H9 (cell line): ENCODE data around the gene THBS2. TPM values are rescaled to one million over a fixed set of nuclear protein-coding genes. Genes with fewer than 3 reads are reported as not detected.

Experiments
- DNase-seq: peaks from one replicate; pipeline ENCODE4 v3.0.0-alpha.2; 2017
- H2AFZ ChIP-seq: one replicate; pipeline ENCODE4 v1.6.1; 2013; ENCODE audit warnings: mild to moderate bottlenecking, low read length, control low read depth, moderate library complexity
- H2AK5ac ChIP-seq: 2 replicates; pipeline ENCODE4 v1.6.1; 2013; ENCODE audit warnings: low read length, control low read depth, mixed read lengths; ENCODE audit not compliant: insufficient read length
- H2BK120ac ChIP-seq: one replicate; pipeline ENCODE4 v1.6.1; 2013; ENCODE audit warnings: low read depth, mild to moderate bottlenecking, low read length, control low read depth, inconsistent platforms; ENCODE audit not compliant: poor library complexity, severe bottlenecking
- H2BK12ac ChIP-seq: 2 replicates; pipeline ENCODE4 v1.6.1; 2013; ENCODE audit warnings: low read length, control low read depth, mixed read lengths, low read depth; ENCODE audit not compliant: insufficient read length
- H2BK15ac ChIP-seq: 2 replicates; pipeline ENCODE4 v1.6.1; 2013; ENCODE audit warnings: low read depth, low read length, control low read depth
- H2BK20ac ChIP-seq: one replicate; pipeline ENCODE4 v1.6.1; 2013; ENCODE audit warnings: low read depth, mild to moderate bottlenecking, low read length, control low read depth, inconsistent platforms; ENCODE audit not compliant: poor library complexity, severe bottlenecking
- H2BK5ac ChIP-seq: 2 replicates; pipeline ENCODE4 v1.6.1; 2013; ENCODE audit warnings: low read length, control low read depth, mixed read lengths; ENCODE audit not compliant: insufficient read length
- H3K14ac ChIP-seq: 2 replicates; pipeline ENCODE4 v1.6.1; 2013; ENCODE audit warnings: low read length, control low read depth; ENCODE audit not compliant: insufficient read depth
- H3K18ac ChIP-seq: 2 replicates; pipeline ENCODE4 v1.6.1; 2013; ENCODE audit warnings: low read depth, mild to moderate bottlenecking, mixed read lengths, low read length, control low read depth; ENCODE audit not compliant: insufficient read length
- H3K23ac ChIP-seq: 2 replicates; pipeline ENCODE4 v1.6.1; 2013; ENCODE audit warnings: low read length, control low read depth, mixed read lengths, low read depth; ENCODE audit not compliant: insufficient read length
- H3K23me2 ChIP-seq: 2 replicates; pipeline ENCODE4 v1.6.1; 2013; ENCODE audit warnings: low read depth, mild to moderate bottlenecking, mixed read lengths, low read length, control low read depth; ENCODE audit not compliant: insufficient read length, poor library complexity, severe bottlenecking
- H3K27ac ChIP-seq: 2 replicates; pipeline ENCODE4 v1.5.1; 2013; ENCODE audit warnings: low read length, control low read depth, mixed read lengths, low read depth; ENCODE audit not compliant: insufficient read length
- H3K27me3 ChIP-seq: 2 replicates; pipeline ENCODE4 v1.6.1; 2013; ENCODE audit warnings: low read length, control low read depth, inconsistent platforms; ENCODE audit not compliant: insufficient read depth
- H3K4ac ChIP-seq: 2 replicates; pipeline ENCODE4 v1.6.1; 2013; ENCODE audit warnings: low read depth, mild to moderate bottlenecking, control low read depth, inconsistent platforms, low read length, moderate library complexity
- H3K4me1 ChIP-seq: 2 replicates; pipeline ENCODE4 v1.6.1; 2013; ENCODE audit warnings: low read length, control low read depth, inconsistent platforms; ENCODE audit not compliant: insufficient read depth
- H3K4me2 ChIP-seq: 2 replicates; pipeline ENCODE4 v1.6.1; 2013; ENCODE audit warnings: low read length, control low read depth, mixed read lengths; ENCODE audit not compliant: insufficient read length, insufficient read depth
- H3K56ac ChIP-seq: 2 replicates; pipeline ENCODE4 v1.6.1; 2013; ENCODE audit warnings: low read depth, mild to moderate bottlenecking, mixed read lengths, low read length, control low read depth; ENCODE audit not compliant: insufficient read length
- H3K79me1 ChIP-seq: 2 replicates; pipeline ENCODE4 v1.6.1; 2013; ENCODE audit warnings: low read depth, mild to moderate bottlenecking, moderate library complexity, low read length, control low read depth, inconsistent platforms; ENCODE audit not compliant: insufficient read depth, poor library complexity, severe bottlenecking
- H3K79me2 ChIP-seq: 2 replicates; pipeline ENCODE4 v1.6.1; 2013; ENCODE audit warnings: low read length, control low read depth, inconsistent platforms; ENCODE audit not compliant: insufficient read depth
- H3K9ac ChIP-seq: 2 replicates; pipeline ENCODE4 v1.6.1; 2013; ENCODE audit warnings: low read length, control low read depth, mixed read lengths; ENCODE audit not compliant: insufficient read length; ENCODE audit errors: extremely low read depth
- H3K9me3 ChIP-seq: one replicate; pipeline ENCODE4 v1.6.1; 2013; ENCODE audit warnings: low read depth, low read length, inconsistent platforms; ENCODE audit not compliant: control insufficient read depth
- H3T11ph ChIP-seq: one replicate; pipeline ENCODE4 v1.6.1; 2013; ENCODE audit warnings: mild to moderate bottlenecking, low read length, control low read depth, inconsistent platforms
- H4K20me1 ChIP-seq: one replicate; pipeline ENCODE4 v1.6.1; 2013; ENCODE audit not compliant: control insufficient read depth, insufficient read length, insufficient read depth
- H4K5ac ChIP-seq: 2 replicates; pipeline ENCODE4 v1.6.1; 2013; ENCODE audit warnings: low read depth, mild to moderate bottlenecking, mixed read lengths, low read length, control low read depth; ENCODE audit not compliant: insufficient read length
- H4K8ac ChIP-seq: replicated peaks from 2 replicates; pipeline ENCODE4 v1.6.1; 2013; ENCODE audit warnings: low read length, control low read depth, mixed read lengths, low read depth; ENCODE audit not compliant: insufficient read length
- H4K91ac ChIP-seq: 2 replicates; pipeline ENCODE4 v1.6.1; 2013; ENCODE audit warnings: low read depth, mild to moderate bottlenecking, moderate library complexity, mixed read lengths, low read length, control low read depth; ENCODE audit not compliant: insufficient read length
- H3K27ac Mint-ChIP-seq, 3 experiments: 2 replicates in 2 of 3; 3 replicates in 1 of 3; pipeline ENCODE4 v1.8.0; 2020 to 2021; ENCODE audit warnings: mixed read lengths in 3 of 3, mild to moderate bottlenecking in 1 of 3, moderate library complexity in 1 of 3
- H3K27me3 Mint-ChIP-seq: 2 replicates; pipeline ENCODE4 v1.8.0; 2021; ENCODE audit warnings: low read depth, mild to moderate bottlenecking, moderate library complexity, mixed read lengths
- H3K36me3 Mint-ChIP-seq, 3 experiments: 2 replicates in 2 of 3; 3 replicates in 1 of 3; pipeline ENCODE4 v1.8.0; 2020 to 2021; ENCODE audit warnings: low read depth in 3 of 3, mixed read lengths in 3 of 3; ENCODE audit not compliant: insufficient read depth in 1 of 3
- H3K4me1 Mint-ChIP-seq, 2 experiments: 2 replicates each; pipeline ENCODE4 v1.8.0; 2020; ENCODE audit warnings: mixed read lengths in 2 of 2
- H3K4me3 Mint-ChIP-seq, 2 experiments: 2 replicates in 1 of 2; 3 replicates in 1 of 2; pipeline ENCODE4 v1.8.0; 2020 to 2021; ENCODE audit warnings: mild to moderate bottlenecking in 2 of 2, mixed read lengths in 2 of 2, moderate library complexity in 1 of 2
- H3K9me3 Mint-ChIP-seq, 2 experiments: 2 replicates in 1 of 2; 3 replicates in 1 of 2; pipeline ENCODE4 v1.8.0; 2020; ENCODE audit warnings: mild to moderate bottlenecking in 2 of 2, mixed read lengths in 2 of 2, moderate library complexity in 1 of 2
- WGBS: extraction: QIAGEN DNeasy Blood & Tissue Kit; methylation state at CpG from one replicate; pipeline ENCODE4 v1.1.7; 2013; ENCODE audit warnings: missing lambda C conversion rate, low lambda C conversion rate, mixed read lengths; ENCODE audit not compliant: insufficient read length; ENCODE audit errors: extremely low coverage; 5-methylcytosine and 5-hydroxymethylcytosine counted together
- total RNA-seq: library from RNA; stranded (reverse); gene quantifications from 2 replicates; pipeline ENCODE4 v1.2.1, GENCODE V29; 2021
- TF ChIP-seq, protein P1 (sequence below): fragments of 200-600 bp; sonication (generic); conservative IDR thresholded peaks from 3 replicates; pipeline ENCODE4 v1.8.0; 2021; ENCODE audit warnings: antibody characterized with exemption, mild to moderate bottlenecking

Gene THBS2
- total RNA-seq, 1 experiment from 2014 or later = 14.7 TPM

DNA sequence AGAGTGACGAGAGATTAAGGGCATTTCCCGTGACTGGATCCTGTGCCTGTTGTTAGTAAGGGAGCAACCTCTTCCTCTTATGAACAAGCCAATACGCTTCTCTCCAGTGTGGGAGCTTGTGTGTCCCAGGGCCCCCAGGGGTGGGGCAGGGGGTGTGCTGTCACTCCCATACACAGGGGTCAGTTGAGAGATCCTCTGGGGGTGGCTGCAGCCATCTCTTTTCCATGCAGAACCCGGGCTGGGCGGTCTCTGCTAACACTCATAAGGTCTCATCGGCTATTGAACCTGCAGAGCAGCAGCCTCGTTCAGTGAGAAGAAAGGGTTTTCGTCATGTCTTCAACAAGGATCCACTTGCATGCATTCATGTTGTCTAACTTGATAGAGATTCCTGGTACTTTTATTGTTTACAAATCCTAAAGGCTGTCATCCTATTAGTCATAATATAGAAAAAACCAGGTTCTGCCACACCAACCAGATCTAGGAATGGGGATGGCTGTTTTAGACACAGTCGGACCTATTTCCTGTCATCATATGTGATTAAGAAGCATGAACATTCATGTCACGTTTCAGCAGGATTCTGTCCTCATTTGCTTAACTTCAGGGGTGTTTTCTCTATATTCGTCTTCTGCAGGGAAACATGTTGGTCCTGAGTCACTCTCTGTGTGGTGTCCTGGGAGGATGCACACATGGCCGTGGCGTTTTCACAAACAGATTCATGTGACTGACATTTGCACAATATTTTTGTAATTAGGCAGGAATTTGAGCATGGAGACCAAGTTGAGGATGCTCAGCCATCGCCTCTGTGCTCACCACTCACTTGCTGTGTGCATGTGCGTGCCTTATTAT lies 13.3 kb upstream of the THBS2 start:
- H4K8ac ChIP-seq = no peak overlapping the region
- peaks cover 5 to 14% of the 10 kb centered on the region in 2 experiments; a peak in 4 of 5 replicates for H3K9me3 Mint-ChIP-seq
- peaks cover 0 to 14% (median 5%) of the 10 kb centered on the region in 3 experiments; a peak in 5 of 7 replicates for H3K36me3 Mint-ChIP-seq
- no peaks in the 10 kb centered on the region for H3K79me2 ChIP-seq
- peaks cover 3% of the 10 kb centered on the region; the same call in 1 of the 2 replicates for H3K4me1 ChIP-seq
- H3K4me1 Mint-ChIP-seq = peaks cover 34 to 40% of the 10 kb centered on the region in 2 experiments
- no peak overlapping the region for H3K23ac ChIP-seq
- H2BK20ac ChIP-seq = no peak overlapping the region
- no peak overlapping the region for H2AK5ac ChIP-seq
- no peak overlapping the region for H2BK15ac ChIP-seq
- no peak overlapping the region for H3K4me2 ChIP-seq
- no peak overlapping the region for H3K4ac ChIP-seq
- no CpG with 5 or more reads among the region's 15 CpGs for WGBS
- no peak overlapping the region for H3K18ac ChIP-seq
- no peaks in the 10 kb centered on the region for H3K23me2 ChIP-seq
- DNase-seq = no peak
- H4K20me1 ChIP-seq = no peaks in the 10 kb centered on the region
- H3K79me1 ChIP-seq = no peaks in the 10 kb centered on the region
- no peak overlapping the region for H3K14ac ChIP-seq
- H3K4me3 Mint-ChIP-seq = 0 out of 5 replicates have a peak overlapping the region, but pooled peaks of 1 of the 2 experiments have one; percentile 15
- no peak overlapping the region for H3K27ac ChIP-seq
- H3K27me3 ChIP-seq = no peaks in the 10 kb centered on the region
- H4K5ac ChIP-seq = no peak overlapping the region
- no peak overlapping the region for H2AFZ ChIP-seq
- TF ChIP-seq, protein P1, sequence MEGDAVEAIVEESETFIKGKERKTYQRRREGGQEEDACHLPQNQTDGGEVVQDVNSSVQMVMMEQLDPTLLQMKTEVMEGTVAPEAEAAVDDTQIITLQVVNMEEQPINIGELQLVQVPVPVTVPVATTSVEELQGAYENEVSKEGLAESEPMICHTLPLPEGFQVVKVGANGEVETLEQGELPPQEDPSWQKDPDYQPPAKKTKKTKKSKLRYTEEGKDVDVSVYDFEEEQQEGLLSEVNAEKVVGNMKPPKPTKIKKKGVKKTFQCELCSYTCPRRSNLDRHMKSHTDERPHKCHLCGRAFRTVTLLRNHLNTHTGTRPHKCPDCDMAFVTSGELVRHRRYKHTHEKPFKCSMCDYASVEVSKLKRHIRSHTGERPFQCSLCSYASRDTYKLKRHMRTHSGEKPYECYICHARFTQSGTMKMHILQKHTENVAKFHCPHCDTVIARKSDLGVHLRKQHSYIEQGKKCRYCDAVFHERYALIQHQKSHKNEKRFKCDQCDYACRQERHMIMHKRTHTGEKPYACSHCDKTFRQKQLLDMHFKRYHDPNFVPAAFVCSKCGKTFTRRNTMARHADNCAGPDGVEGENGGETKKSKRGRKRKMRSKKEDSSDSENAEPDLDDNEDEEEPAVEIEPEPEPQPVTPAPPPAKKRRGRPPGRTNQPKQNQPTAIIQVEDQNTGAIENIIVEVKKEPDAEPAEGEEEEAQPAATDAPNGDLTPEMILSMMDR = no peak
- H3K9ac ChIP-seq = no peak overlapping the region
- H3K56ac ChIP-seq = no peak overlapping the region
- no peak overlapping the region for H3T11ph ChIP-seq
- no peaks in the 10 kb centered on the region for H3K9me3 ChIP-seq
- H4K91ac ChIP-seq = no peak overlapping the region
- peaks cover 21% of the 10 kb centered on the region for H3K27me3 Mint-ChIP-seq
- no peak overlapping the region; a peak in 1 of 7 replicates for H3K27ac Mint-ChIP-seq
- H2BK120ac ChIP-seq = no peak overlapping the region
- no peak overlapping the region for H2BK12ac ChIP-seq
- H2BK5ac ChIP-seq = no peak overlapping the region
